NCI-H82 (cell line): ENCODE data around the gene RPS23.
A peak's percentile ranks its signal among the peaks of the same experiment; 100 is the strongest.

Experiments used
- DNase-seq: peaks from one replicate; lab custom pipeline; 2025; lab: John Stamatoyannopoulos, UW

The RPS23 gene

DNA sequence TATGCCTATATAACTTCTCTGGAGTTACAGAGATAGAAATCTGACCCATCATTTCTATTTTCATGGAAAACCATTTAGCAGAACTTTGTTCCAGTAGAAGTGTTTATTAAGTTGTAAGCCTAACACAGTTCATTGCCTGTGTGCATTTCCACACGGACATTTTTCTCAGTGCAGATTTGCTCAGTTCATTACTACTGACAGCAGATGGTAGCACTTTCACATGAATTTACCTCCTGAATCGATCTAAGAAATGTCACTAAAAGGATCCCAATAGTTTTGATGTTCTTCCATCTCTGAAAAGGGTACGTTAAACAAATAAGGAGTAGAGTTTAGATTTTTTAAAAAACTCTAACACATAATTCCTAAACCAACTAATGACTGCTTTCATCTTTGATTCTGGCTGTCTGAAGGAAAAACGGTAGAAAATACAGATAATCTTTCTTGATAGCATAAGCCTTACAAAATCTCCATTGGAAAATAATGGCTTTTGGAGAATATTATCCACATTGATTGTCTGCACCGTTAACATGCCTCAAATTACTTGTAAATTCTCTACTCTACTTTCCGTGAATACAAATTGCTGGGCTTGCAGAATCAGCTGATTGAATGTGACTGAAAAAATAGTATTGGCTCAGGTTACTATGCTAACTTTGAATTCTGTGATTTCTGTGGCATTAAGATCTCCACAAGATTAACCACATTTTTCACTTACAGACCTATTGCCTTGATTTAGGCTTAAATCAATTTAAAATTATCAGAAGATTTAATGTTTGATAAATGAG is 33.1 kb downstream of the RPS23 start:
- DNase-seq, result peak; percentile 7

DNA sequence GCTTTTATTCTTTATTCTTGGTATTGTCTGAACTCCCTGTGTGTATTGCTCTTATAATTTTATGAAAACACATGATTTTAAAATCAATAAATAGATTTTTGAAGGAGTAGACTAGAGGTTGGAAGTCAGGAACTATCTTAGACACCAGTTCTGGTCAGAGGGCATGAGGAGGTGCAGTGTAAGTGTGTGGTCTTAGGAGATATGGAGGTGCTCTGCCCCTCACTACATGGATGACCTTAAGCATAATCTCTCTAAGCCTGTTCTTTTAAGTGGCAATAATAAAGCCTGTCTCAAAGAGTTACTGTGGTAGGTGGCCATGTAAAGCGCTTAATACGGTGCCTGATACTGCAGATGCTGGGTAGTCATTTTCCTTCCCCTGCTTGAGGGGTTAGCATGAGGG is 34.0 kb downstream of the RPS23 start:
- DNase-seq, result peak; percentile 47

DNA sequence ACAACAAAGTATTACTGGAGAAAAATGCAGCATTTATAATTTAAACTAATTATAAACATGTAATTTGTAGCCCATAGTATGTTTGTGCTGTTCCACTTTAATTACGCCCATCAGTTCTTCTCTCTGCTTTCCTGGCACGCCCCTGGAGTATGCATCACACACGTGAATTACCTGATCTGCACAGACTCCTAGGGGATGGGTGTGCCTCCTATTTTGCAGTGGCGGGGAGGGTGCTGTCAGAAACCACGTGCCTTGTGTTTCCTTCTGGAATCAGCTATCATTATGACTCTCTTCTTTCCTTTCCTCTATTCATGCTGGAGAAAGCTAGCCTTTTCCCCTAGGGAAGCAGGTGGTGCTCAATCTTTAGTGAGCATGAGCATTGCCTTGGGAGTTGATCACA is 43.3 kb downstream of the RPS23 start:
- no peak for DNase-seq

DNA sequence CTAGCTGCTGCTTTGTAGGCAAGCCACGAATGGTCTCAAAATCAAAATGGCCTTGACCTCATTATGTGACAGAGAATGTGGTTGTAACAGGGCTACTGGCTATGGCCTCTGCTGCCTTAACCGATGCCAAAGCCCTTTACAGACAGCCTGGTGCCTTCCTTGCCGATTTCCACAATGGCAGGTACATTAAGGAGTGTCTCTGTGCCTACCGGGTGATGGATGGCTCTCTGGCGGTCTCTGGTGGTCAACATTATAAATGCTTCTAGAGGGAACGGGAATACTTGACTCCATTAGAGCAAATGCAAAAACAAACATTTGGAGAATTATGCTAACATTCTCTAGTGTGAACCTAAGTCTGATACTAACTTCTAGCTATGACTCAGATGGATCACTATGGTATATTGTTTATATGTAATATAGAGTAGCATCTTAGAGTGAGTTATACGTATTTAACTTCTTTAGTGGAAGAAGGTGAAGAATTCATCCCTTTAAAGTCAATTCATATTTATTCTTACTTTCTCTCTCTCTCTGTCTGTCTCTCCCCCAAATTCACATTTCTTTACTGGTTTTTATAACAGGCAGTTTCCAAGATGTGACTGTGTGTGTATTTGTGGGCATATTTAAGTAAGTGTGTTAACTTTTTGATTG is 52.5 kb downstream of the RPS23 start:
- DNase-seq, result peak; percentile 71
